ENCODE data around the gene DCP2. TPM values are rescaled to one million over a fixed set of nuclear protein-coding genes. Genes with fewer than 3 reads are reported as not detected.
"Not testable (repeated sequence)": the region's sequence is repeated elsewhere in the genome, so short reads cannot be mapped to it uniquely, and the experiment has no call there.

The DCP2 gene
- total and polyA plus RNA-seq, 7 donors: 5.5 to 26.8 (median 18.1) TPM

GRCh38 chr5:112957036-112957808, 19.4 kb upstream of the DCP2 start:
- 74 to 76% methylated on average over 2 of the region's 2 CpGs for WGBS, 2 donors
- Histone ChIP-seq H3K27ac (no peak overlapping the region), H3K36me3 (no peaks in the 10 kb centered on the region), H3K27me3 (no peaks in the 10 kb centered on the region), H3K9me3 (no peaks in the 10 kb centered on the region), H3K4me3 (no peak overlapping the region), H3K4me1 (peaks cover 0 to 26% (median 22%) of the 10 kb centered on the region in 4 donors)
- DNase-seq: no peak
- intact Hi-C loops (cut with DNase I): no loop called here
- TF ChIP-seq POLR2A (IDR thresholded peaks at IDR 0.05): no peak
- no peak for TF ChIP-seq CTCF (IDR thresholded peaks at IDR 0.05)
- TF ChIP-seq POLR2AphosphoS5 (IDR thresholded peaks at IDR 0.05): no peak
- no peak for TF ChIP-seq EP300 (IDR thresholded peaks at IDR 0.05)

- intact Hi-C loops (cut with DNase I): no loop called here
Measured at GRCh38 chr5:112958093-112959088, 18.2 kb upstream of the DCP2 start.

GRCh38 chr5:112959872-112960271, 16.7 kb upstream of the DCP2 start:
- peak overlapping the region in 1 of 4 donors; percentile 57 for H3K27ac ChIP-seq
- H3K4me1 ChIP-seq: peaks cover 0 to 34% (median 24%) of the 10 kb centered on the region in 4 donors
- H3K36me3 ChIP-seq; H3K27me3 ChIP-seq; H3K4me3 ChIP-seq; H3K9me3 ChIP-seq; intact Hi-C loops (cut with DNase I); DNase-seq: not testable (repeated sequence)
- WGBS, 2 donors: 92 to 93% methylated on average over 8 of the region's 8 CpGs

More at GRCh38 chr5:112958093-112959088, 18.2 kb upstream of the DCP2 start:
- DNase-seq: peak; percentile 77
- 33 to 53% methylated on average over 5 of the region's 5 CpGs for WGBS, 2 donors
- no peaks in the 10 kb centered on the region for H3K36me3 ChIP-seq
- H3K27me3 ChIP-seq: no peaks in the 10 kb centered on the region
- peak overlapping the region in 3 of 4 donors; percentile 27 to 57 (median 44) for H3K27ac ChIP-seq
- peaks cover 0 to 26% (median 22%) of the 10 kb centered on the region in 4 donors for H3K4me1 ChIP-seq
- no peak for TF ChIP-seq POLR2AphosphoS5 (IDR thresholded peaks at IDR 0.05)
- H3K9me3 ChIP-seq: no peaks in the 10 kb centered on the region
- H3K4me3 ChIP-seq: no peak overlapping the region

GRCh38 chr5:112960315-112960714, 16.3 kb upstream of the DCP2 start:
- Histone ChIP-seq H3K4me1 (peaks cover 0 to 34% (median 24%) of the 10 kb centered on the region in 4 donors), H3K27me3 (no peaks in the 10 kb centered on the region), H3K9me3 (no peaks in the 10 kb centered on the region), H3K27ac (no peak overlapping the region), H3K36me3 (no peaks in the 10 kb centered on the region), H3K4me3 (no peak overlapping the region)
- WGBS, 2 donors: 90 to 98% methylated on average over 1 of the region's 1 CpG
- TF ChIP-seq EP300 (IDR thresholded peaks at IDR 0.05) (no peak), POLR2AphosphoS5 (IDR thresholded peaks at IDR 0.05) (no peak), CTCF (IDR thresholded peaks at IDR 0.05) (no peak), POLR2A (IDR thresholded peaks at IDR 0.05) (no peak)
- DNase-seq: no peak
- intact Hi-C loops (cut with DNase I): no loop called here

- WGBS, 2 donors: 83 to 94% methylated on average over 6 of the region's 6 CpGs
- intact Hi-C loops (cut with DNase I): no loop called here
Measured at GRCh38 chr5:112960863-112961504, 15.6 kb upstream of the DCP2 start.

GRCh38 chr5:112963374-112963733, 13.2 kb upstream of the DCP2 start:
- Histone ChIP-seq H3K4me1 (peaks cover 0 to 28% (median 18%) of the 10 kb centered on the region in 4 donors), H3K27ac (peak overlapping the region; percentile 31 to 53 (median 42))
- H3K27me3 ChIP-seq; intact Hi-C loops (cut with DNase I); H3K4me3 ChIP-seq; DNase-seq; H3K36me3 ChIP-seq; H3K9me3 ChIP-seq: not testable (repeated sequence)
- WGBS, 2 donors: 82 to 87% methylated on average over 3 of the region's 3 CpGs

More at GRCh38 chr5:112960863-112961504, 15.6 kb upstream of the DCP2 start:
- no peaks in the 10 kb centered on the region for H3K36me3 ChIP-seq
- H3K4me1 ChIP-seq: peaks cover 0 to 34% (median 24%) of the 10 kb centered on the region in 4 donors
- no peak overlapping the region for H3K27ac ChIP-seq
- H3K4me3 ChIP-seq: no peak overlapping the region
- no peak for DNase-seq
- no peak for TF ChIP-seq POLR2A (IDR thresholded peaks at IDR 0.05)
- TF ChIP-seq CTCF (IDR thresholded peaks at IDR 0.05): no peak
- TF ChIP-seq POLR2AphosphoS5 (IDR thresholded peaks at IDR 0.05): no peak
- no peak for TF ChIP-seq EP300 (IDR thresholded peaks at IDR 0.05)
- H3K9me3 ChIP-seq: no peaks in the 10 kb centered on the region
- no peaks in the 10 kb centered on the region for H3K27me3 ChIP-seq
